CD4-positive, alpha-beta T cell treated with Interleukin-6 at 100 ng/mL for 8 hours (primary cell): ENCODE results near the gene JAML.
A peak's percentile ranks its signal among the peaks of the same experiment; 100 is the strongest.

Experiments
- DNase-seq: peaks from one replicate; pipeline ENCODE4 v3.0.0-alpha.2; 2020; ENCODE audit warnings: mixed read lengths, low spot score

JAML gene

DNA sequence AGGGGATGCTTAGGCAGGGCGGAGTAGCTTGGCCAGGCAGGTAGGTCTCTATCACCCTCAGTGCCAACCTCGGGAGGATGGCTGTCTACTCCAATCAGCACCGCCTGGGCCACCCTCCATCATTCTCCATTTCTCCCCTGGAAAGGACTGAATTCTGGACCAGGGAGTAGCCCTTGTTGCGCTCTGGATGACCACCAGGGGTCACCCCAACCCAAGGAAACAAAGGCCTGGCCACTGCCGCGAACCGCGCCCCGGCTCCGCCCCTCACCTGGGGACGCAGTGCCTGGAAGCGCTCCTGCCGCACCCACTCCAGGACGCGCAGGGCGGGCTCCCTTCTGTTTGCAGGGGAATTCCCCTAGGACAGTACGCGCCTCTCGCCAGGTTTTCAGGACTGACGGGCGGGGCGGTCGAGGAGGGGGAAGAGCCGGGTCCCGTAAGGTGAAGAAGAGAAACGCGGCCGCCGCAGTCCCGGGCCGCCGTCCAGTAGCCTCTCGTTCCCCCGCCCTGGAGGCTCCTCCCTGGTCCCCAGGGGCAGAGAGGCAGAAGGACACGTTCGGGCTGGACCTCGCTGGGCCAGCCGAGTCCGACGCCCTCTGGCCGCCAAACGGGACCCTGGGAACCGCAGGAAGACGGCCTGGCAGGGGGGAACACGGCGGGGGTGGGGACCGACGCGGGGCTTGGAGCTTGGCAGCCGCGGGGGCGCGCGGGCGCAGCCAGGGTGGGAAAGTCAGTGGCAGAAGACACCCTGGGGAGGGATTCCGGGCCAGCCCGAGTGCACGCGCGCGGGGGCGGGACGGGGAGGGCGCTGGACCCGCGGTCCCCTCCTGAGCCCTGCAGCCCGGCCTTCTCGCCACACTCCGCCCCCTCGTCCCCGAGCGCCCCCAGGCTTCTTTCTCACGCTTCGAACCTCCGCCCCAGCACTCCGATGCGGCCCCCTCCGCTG lies 79.3 kb downstream of the JAML start:
- DNase-seq, result peak; percentile 86

GRCh38 chr11:118144301-118145268 lies 80.2 kb downstream of the JAML start:
- no peak for DNase-seq
